ENCODE measurements around the gene LRBA. TPM values are rescaled to one million over a fixed set of nuclear protein-coding genes. Genes with fewer than 3 reads are reported as not detected.
A peak's percentile ranks its signal among the peaks of the same experiment; 100 is the strongest.

Gene LRBA
- total RNA-seq, 1 experiment from 2014 or later, result 55.3 TPM

DNA sequence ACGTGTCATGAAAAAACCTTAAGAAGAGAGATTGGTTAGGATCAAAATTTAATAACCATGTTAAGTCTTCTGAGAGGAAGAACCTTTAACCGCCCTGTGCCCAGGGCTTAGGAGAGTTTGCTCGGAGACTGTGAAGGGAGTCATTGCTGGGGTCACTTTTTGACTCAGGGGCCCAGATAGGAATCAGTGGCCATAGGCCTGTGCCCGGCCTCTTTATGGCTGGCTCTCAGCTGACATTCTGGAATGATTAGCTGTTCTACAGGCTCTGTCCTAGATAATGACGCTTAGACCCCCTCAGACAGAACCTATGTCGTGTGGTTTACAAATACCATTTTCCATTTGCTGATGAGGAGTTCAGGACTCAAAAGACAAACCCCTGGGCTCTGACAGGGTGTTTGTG is 762.8 kb downstream of the LRBA start:
- H3K23me2 ChIP-seq (ENCODE audit: insufficient read length, low read depth, low read length, poor library complexity, severe bottlenecking), result no peaks in the 10 kb centered on the region
- peaks cover 4% of the 10 kb centered on the region for H3K4me1 ChIP-seq (ENCODE audit: insufficient read depth, low read length)
- DNase-seq, result no peak
- peaks cover 36 to 41% of the 10 kb centered on the region in 2 experiments for H3K4me1 Mint-ChIP-seq
- H3K79me1 ChIP-seq (ENCODE audit: insufficient read depth, low read depth, low read length, poor library complexity, severe bottlenecking), result no peaks in the 10 kb centered on the region
- no peak overlapping the region for H3K14ac ChIP-seq (ENCODE audit: insufficient read depth, low read length)
- no peak overlapping the region for H2BK15ac ChIP-seq (ENCODE audit: low read depth, low read length)
- TF ChIP-seq, protein P1, sequence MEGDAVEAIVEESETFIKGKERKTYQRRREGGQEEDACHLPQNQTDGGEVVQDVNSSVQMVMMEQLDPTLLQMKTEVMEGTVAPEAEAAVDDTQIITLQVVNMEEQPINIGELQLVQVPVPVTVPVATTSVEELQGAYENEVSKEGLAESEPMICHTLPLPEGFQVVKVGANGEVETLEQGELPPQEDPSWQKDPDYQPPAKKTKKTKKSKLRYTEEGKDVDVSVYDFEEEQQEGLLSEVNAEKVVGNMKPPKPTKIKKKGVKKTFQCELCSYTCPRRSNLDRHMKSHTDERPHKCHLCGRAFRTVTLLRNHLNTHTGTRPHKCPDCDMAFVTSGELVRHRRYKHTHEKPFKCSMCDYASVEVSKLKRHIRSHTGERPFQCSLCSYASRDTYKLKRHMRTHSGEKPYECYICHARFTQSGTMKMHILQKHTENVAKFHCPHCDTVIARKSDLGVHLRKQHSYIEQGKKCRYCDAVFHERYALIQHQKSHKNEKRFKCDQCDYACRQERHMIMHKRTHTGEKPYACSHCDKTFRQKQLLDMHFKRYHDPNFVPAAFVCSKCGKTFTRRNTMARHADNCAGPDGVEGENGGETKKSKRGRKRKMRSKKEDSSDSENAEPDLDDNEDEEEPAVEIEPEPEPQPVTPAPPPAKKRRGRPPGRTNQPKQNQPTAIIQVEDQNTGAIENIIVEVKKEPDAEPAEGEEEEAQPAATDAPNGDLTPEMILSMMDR (conservative IDR thresholded peaks at IDR 0.05), result no peak
- no peak overlapping the region for H3K9ac ChIP-seq (ENCODE audit: extremely low read depth, insufficient read length, low read length)
- H3K18ac ChIP-seq (ENCODE audit: insufficient read length, low read depth, low read length), result no peak overlapping the region
- no peak overlapping the region for H3K27ac ChIP-seq (ENCODE audit: insufficient read length, low read depth, low read length)
- no peak overlapping the region for H4K8ac ChIP-seq (replicated peaks; ENCODE audit: insufficient read length, low read depth, low read length)
- no peak overlapping the region for H3K4me3 Mint-ChIP-seq
- peak overlapping the region in 2 of 3 experiments; percentile 59 to 87; a peak in 2 of 7 replicates for H3K27ac Mint-ChIP-seq
- no peak overlapping the region for H2AFZ ChIP-seq (ENCODE audit: low read length)
- no peak overlapping the region for H3K4ac ChIP-seq (ENCODE audit: low read depth, low read length)
- H3K9me3 ChIP-seq (ENCODE audit: control insufficient read depth, low read depth, low read length), result no peaks in the 10 kb centered on the region
- no peak overlapping the region for H4K91ac ChIP-seq (ENCODE audit: insufficient read length, low read depth, low read length)
- H3K56ac ChIP-seq (ENCODE audit: insufficient read length, low read depth, low read length), result no peak overlapping the region
- no peak overlapping the region for H2AK5ac ChIP-seq (ENCODE audit: insufficient read length, low read length)
- no CpG with 5 or more reads among the region's 6 CpGs for WGBS (ENCODE audit: extremely low coverage, insufficient read length, low lambda C conversion rate)
- H3K27me3 ChIP-seq (ENCODE audit: insufficient read depth, low read length), result no peaks in the 10 kb centered on the region
- H4K20me1 ChIP-seq (ENCODE audit: control insufficient read depth, insufficient read depth, insufficient read length), result no peaks in the 10 kb centered on the region
- H2BK5ac ChIP-seq (ENCODE audit: insufficient read length, low read length), result no peak overlapping the region
- no peaks in the 10 kb centered on the region for H3K79me2 ChIP-seq (ENCODE audit: insufficient read depth, low read length)
- H3K27me3 Mint-ChIP-seq (ENCODE audit: low read depth), result no peaks in the 10 kb centered on the region; the same call in none of the 2 replicates
- no peak overlapping the region for H3T11ph ChIP-seq (ENCODE audit: low read length)
- H4K5ac ChIP-seq (ENCODE audit: insufficient read length, low read depth, low read length), result no peak overlapping the region
- no peak overlapping the region for H3K4me2 ChIP-seq (ENCODE audit: insufficient read depth, insufficient read length, low read length)
- H3K23ac ChIP-seq (ENCODE audit: insufficient read length, low read depth, low read length), result no peak overlapping the region
- peaks cover 3 to 4% of the 10 kb centered on the region in 2 experiments; a peak in 3 of 5 replicates for H3K9me3 Mint-ChIP-seq
- H2BK20ac ChIP-seq (ENCODE audit: low read depth, low read length, poor library complexity, severe bottlenecking), result no peak overlapping the region
- H2BK12ac ChIP-seq (ENCODE audit: insufficient read length, low read depth, low read length), result no peak overlapping the region
- peaks cover 0 to 4% (median 0%) of the 10 kb centered on the region in 3 experiments; a peak in 1 of 7 replicates for H3K36me3 Mint-ChIP-seq (ENCODE audit: insufficient read depth in 1 of 3, low read depth in 3 of 3)
- no peak overlapping the region for H2BK120ac ChIP-seq (ENCODE audit: low read depth, low read length, poor library complexity, severe bottlenecking)
